Measurements from ENCODE around the gene CCDC184. TPM values are rescaled to one million over a fixed set of nuclear protein-coding genes. Genes with fewer than 3 reads are reported as not detected.

The CCDC184 gene
- total and polyA plus RNA-seq, 11 donors, result 0.25 to 1.5 (median 0.65) TPM

DNA sequence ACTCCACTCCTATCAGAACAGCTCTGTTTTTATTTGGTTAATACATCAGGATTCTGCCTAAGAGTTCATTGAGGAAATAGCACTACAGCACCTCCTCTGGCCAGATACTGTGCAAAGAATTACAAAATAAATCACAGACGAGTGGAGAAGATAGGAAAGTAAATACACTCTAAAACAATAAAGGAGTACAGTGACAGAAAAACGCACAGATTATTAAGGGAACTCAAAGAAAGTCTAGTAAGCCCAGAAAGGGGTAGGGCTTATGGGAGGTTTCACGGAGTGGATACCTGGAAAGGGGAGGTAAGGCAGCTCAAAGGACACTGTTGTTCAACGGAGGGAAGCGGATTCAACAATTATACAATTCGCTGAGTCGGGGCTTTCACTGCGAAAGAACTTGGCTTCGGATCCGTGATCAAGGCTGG, 14.1 kb downstream of the CCDC184 start:
- peak overlapping the region; percentile 44 to 92 (median 78) for H3K4me3 ChIP-seq
- no peaks in the 10 kb centered on the region for H3K27me3 ChIP-seq
- ATAC-seq, result peak; percentile 7 to 45 (median 32)
- TF ChIP-seq, protein P1, sequence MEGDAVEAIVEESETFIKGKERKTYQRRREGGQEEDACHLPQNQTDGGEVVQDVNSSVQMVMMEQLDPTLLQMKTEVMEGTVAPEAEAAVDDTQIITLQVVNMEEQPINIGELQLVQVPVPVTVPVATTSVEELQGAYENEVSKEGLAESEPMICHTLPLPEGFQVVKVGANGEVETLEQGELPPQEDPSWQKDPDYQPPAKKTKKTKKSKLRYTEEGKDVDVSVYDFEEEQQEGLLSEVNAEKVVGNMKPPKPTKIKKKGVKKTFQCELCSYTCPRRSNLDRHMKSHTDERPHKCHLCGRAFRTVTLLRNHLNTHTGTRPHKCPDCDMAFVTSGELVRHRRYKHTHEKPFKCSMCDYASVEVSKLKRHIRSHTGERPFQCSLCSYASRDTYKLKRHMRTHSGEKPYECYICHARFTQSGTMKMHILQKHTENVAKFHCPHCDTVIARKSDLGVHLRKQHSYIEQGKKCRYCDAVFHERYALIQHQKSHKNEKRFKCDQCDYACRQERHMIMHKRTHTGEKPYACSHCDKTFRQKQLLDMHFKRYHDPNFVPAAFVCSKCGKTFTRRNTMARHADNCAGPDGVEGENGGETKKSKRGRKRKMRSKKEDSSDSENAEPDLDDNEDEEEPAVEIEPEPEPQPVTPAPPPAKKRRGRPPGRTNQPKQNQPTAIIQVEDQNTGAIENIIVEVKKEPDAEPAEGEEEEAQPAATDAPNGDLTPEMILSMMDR (IDR thresholded peaks at IDR 0.05), result peak; percentile 15 to 72 (median 44)
- no peak for TF ChIP-seq POLR2A (IDR thresholded peaks at IDR 0.05)
- peak overlapping the region; percentile 89 to 100 (median 98) for H3K27ac ChIP-seq
- 0 to 1% (median 1%) methylated on average over 10 of the region's 10 CpGs for WGBS, 4 donors
- no peak for DNase-seq
- H3K36me3 ChIP-seq, result no peaks in the 10 kb centered on the region
- peaks cover 0 to 40% (median 16%) of the 10 kb centered on the region in 12 donors for H3K4me1 ChIP-seq
- intact Hi-C loops (cut with DNase I), result loop anchor here in 4 of 10 donors (5.0 to 10.0 kb wide), 5 partner anchors 40 to 417 kb away; partner anchors contain the start of genes ASB8 (in 1 of the 4) and ZNF641 (in 1 of the 4)
- H3K9me3 ChIP-seq, result peaks cover 0 to 2% (median 0%) of the 10 kb centered on the region in 12 donors

DNA sequence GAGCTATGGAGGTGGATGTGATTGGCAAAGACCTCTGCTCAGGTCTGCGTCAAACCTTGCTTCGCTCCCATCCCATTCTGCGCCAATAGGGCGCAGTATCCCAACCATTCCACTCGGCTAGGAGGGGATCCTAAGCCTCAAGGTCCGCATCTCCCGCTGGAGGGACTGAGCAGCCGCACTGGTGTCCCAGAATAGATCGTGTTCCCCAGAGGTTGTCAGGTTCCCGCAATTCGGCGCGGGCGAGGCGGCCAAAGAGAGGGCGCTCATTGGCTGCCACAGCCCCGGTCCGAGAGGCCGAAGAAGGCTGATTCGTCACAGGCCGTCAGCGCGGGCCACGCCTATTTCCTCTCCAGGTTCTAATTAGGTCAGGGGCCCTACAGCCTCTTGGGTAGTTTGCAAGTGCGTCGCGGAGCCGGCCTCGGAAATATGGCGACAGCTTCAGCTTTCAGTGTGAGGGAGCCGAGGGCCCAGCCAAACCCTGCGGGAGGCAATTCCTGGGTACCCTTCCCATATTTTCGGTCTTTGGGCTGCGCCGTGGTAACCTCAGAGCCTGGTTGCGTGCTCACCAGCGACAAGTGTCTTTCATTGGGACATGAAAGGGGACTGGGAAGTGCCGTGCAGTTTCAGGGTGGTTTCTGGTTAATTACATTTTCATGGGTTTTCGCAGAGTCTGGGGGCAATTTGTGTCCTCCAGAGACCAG, 14.7 kb downstream of the CCDC184 start:
- 0 to 2% (median 1%) methylated on average over 26 to 39 of the region's 39 CpGs for WGBS, 4 donors

DNA sequence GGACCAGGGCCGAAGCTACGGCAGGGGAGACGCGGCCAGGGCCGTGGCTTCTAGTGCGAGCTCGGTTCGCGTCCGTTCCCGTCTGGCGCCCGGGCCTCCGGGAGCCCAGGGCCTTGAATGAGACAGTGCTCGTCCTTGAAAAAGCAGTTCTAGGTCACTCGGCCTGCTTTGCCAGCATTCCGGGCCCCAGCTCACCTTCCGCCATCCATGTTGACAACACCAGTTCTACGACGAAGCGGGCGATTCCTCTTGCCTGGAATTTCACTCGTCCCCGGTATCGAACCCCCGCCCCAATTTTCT, 15.2 kb downstream of the CCDC184 start:
- ATAC-seq (peak; percentile 46 to 74 (median 63)), DNase-seq (peak; percentile 53 to 83 (median 79))
- intact Hi-C loops (cut with DNase I), result loop anchor here in 5 of 10 donors (2.0 to 10.0 kb wide), 6 partner anchors 41 to 416 kb away; partner anchors contain the start of genes ZNF641 (in 4 of the 5) and ASB8 (in 1 of the 5)
- WGBS, 4 donors, result 4 to 13% (median 7%) methylated on average over 26 of the region's 26 CpGs
- H3K27me3 ChIP-seq, result no peaks in the 10 kb centered on the region
- H3K27ac ChIP-seq, result peak overlapping the region; percentile 89 to 100 (median 98)
- H3K36me3 ChIP-seq, result no peaks in the 10 kb centered on the region
- TF ChIP-seq, protein P1 (IDR thresholded peaks at IDR 0.05), result no peak
- no peak for TF ChIP-seq POLR2A (IDR thresholded peaks at IDR 0.05)
- H3K4me3 ChIP-seq, result peak overlapping the region; percentile 60 to 92 (median 78)
- H3K4me1 ChIP-seq, result peaks cover 0 to 35% (median 16%) of the 10 kb centered on the region in 12 donors
- H3K9me3 ChIP-seq, result peaks cover 0 to 4% (median 0%) of the 10 kb centered on the region in 12 donors

More for the DNA sequence above, 14.7 kb downstream of the CCDC184 start:
- peak overlapping the region; percentile 60 to 92 (median 78) for H3K4me3 ChIP-seq
- H3K27ac ChIP-seq, result peak overlapping the region; percentile 89 to 100 (median 98)
- ATAC-seq, result peak; percentile 98 to 100 (median 99)
- peak; percentile 61 to 99 for TF ChIP-seq POLR2A (IDR thresholded peaks at IDR 0.05)
- TF ChIP-seq, protein P1 (IDR thresholded peaks at IDR 0.05), result no peak
- H3K9me3 ChIP-seq, result peaks cover 0 to 2% (median 0%) of the 10 kb centered on the region in 12 donors
- H3K36me3 ChIP-seq, result no peaks in the 10 kb centered on the region
- peaks cover 0 to 38% (median 16%) of the 10 kb centered on the region in 12 donors for H3K4me1 ChIP-seq
- no peaks in the 10 kb centered on the region for H3K27me3 ChIP-seq
- intact Hi-C loops (cut with DNase I), result loop anchor here in 5 of 10 donors (2.0 to 10.0 kb wide), 6 partner anchors 41 to 417 kb away; partner anchors contain the start of genes ZNF641 (in 4 of the 5) and ASB8 (in 1 of the 5)
- peak; percentile 98 to 99 (median 99) for DNase-seq

DNA sequence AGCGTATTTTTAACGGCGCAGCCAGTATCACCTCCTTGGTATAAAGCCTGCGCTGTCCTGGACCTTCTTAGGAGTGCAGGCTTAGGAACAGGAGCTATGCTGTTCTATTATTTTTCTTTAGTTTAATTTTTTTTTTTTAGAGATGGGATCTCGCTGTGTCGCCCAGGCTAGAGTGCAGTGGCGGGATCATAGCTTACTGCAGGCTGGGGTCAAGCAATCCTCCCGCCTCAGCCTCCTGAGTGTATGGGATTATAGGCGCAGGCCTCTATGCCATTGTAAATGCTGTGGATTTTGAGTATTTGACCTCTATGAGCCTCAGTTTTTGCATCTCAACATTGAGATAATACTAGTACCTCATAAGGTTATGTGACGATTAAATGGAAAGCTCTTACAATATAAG, 15.5 kb downstream of the CCDC184 start:
- H3K27ac ChIP-seq, result peak overlapping the region; percentile 89 to 100 (median 98)
- intact Hi-C loops (cut with DNase I), result loop anchor here in 5 of 10 donors (2.0 to 10.0 kb wide), 6 partner anchors 42 to 416 kb away; partner anchors contain the start of genes ZNF641 (in 4 of the 5) and ASB8 (in 1 of the 5)
- H3K27me3 ChIP-seq, result no peaks in the 10 kb centered on the region
- peaks cover 0 to 8% (median 0%) of the 10 kb centered on the region in 12 donors for H3K9me3 ChIP-seq
- TF ChIP-seq POLR2A (IDR thresholded peaks at IDR 0.05), result no peak
- TF ChIP-seq, protein P1 (IDR thresholded peaks at IDR 0.05), result no peak
- peaks cover 0 to 35% (median 16%) of the 10 kb centered on the region in 12 donors for H3K4me1 ChIP-seq
- H3K4me3 ChIP-seq, result peak overlapping the region; percentile 60 to 92 (median 78)
- no peak for ATAC-seq
- 57 to 68% (median 62%) methylated on average over 10 of the region's 10 CpGs for WGBS, 4 donors
- DNase-seq, result no peak
- no peaks in the 10 kb centered on the region for H3K36me3 ChIP-seq
